GM12878 (cell line): ENCODE measurements around the gene GRIK4.

Experiments
- SRF ChIP-seq, 2 experiments: IDR thresholded peaks; 2 replicates each; pipeline ENCODE4 v1.6.1; 2011; ENCODE audit warnings: low read depth in 2 of 2, low read length in 2 of 2, mild to moderate bottlenecking in 1 of 2, moderate library complexity in 1 of 2
- YY1 ChIP-seq: IDR thresholded peaks from 2 replicates; pipeline ENCODE4 v1.6.1; 2011; ENCODE audit warnings: low read depth, mild to moderate bottlenecking, low read length
- TF ChIP-seq, protein P1 (sequence below): fragments of 450-650 bp; IDR thresholded peaks from 2 replicates; pipeline ENCODE4 v1.6.1; 2017; ENCODE audit warnings: antibody characterized with exemption, mild to moderate bottlenecking, moderate library complexity

GRCh38 chr11:120971825-120972224, 460.3 kb downstream of the GRIK4 start:
- TF ChIP-seq SRF (IDR thresholded peaks at IDR 0.05; ENCODE audit: low read depth in 2 of 2, low read length in 2 of 2) (no peak), YY1 (no peak)
- TF ChIP-seq, protein P1, sequence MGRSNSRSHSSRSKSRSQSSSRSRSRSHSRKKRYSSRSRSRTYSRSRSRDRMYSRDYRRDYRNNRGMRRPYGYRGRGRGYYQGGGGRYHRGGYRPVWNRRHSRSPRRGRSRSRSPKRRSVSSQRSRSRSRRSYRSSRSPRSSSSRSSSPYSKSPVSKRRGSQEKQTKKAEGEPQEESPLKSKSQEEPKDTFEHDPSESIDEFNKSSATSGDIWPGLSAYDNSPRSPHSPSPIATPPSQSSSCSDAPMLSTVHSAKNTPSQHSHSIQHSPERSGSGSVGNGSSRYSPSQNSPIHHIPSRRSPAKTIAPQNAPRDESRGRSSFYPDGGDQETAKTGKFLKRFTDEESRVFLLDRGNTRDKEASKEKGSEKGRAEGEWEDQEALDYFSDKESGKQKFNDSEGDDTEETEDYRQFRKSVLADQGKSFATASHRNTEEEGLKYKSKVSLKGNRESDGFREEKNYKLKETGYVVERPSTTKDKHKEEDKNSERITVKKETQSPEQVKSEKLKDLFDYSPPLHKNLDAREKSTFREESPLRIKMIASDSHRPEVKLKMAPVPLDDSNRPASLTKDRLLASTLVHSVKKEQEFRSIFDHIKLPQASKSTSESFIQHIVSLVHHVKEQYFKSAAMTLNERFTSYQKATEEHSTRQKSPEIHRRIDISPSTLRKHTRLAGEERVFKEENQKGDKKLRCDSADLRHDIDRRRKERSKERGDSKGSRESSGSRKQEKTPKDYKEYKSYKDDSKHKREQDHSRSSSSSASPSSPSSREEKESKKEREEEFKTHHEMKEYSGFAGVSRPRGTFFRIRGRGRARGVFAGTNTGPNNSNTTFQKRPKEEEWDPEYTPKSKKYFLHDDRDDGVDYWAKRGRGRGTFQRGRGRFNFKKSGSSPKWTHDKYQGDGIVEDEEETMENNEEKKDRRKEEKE, result no peak
